ENCODE measurements around the gene SDR39U1. TPM values are rescaled to one million over a fixed set of nuclear protein-coding genes. Genes with fewer than 3 reads are reported as not detected.

Gene SDR39U1
- polyA plus RNA-seq, 1 experiment = 43.4 TPM

DNA sequence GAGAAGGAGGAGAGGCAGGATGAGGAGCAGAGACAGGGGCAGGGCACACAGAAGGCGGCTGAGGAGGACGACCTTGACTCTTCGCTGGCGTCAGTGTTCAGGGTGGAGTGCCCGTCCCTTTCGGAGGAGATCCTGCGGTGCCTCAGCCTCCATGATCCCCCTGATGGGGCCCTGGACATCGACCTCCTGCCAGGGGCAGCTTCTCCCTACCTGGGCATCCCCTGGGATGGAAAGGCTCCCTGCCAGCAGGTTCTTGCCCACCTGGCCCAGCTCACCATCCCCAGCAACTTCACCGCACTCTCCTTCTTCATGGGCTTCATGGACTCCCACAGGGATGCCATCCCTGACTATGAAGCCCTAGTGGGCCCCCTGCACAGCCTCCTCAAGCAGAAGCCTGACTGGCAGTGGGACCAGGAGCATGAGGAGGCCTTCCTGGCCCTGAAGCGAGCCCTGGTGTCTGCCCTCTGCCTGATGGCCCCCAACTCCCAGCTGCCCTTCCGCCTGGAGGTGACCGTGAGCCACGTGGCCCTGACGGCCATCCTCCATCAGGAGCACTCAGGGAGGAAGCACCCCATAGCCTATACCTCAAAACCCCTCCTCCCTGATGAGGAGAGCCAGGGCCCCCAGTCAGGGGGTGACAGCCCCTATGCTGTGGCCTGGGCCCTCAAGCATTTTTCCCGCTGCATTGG lies 27.7 kb downstream of the SDR39U1 start:
- peaks cover 3% of the 10 kb centered on the region; the same call in 1 of the 2 replicates for H3K36me3 ChIP-seq (ENCODE audit: control insufficient read depth, insufficient read depth, low read length)
- H3K4me3 ChIP-seq (ENCODE audit: low read depth, low read length) = no peak overlapping the region
- no peak for DNase-seq (ENCODE audit: low read depth)
- TF ChIP-seq, protein P1, sequence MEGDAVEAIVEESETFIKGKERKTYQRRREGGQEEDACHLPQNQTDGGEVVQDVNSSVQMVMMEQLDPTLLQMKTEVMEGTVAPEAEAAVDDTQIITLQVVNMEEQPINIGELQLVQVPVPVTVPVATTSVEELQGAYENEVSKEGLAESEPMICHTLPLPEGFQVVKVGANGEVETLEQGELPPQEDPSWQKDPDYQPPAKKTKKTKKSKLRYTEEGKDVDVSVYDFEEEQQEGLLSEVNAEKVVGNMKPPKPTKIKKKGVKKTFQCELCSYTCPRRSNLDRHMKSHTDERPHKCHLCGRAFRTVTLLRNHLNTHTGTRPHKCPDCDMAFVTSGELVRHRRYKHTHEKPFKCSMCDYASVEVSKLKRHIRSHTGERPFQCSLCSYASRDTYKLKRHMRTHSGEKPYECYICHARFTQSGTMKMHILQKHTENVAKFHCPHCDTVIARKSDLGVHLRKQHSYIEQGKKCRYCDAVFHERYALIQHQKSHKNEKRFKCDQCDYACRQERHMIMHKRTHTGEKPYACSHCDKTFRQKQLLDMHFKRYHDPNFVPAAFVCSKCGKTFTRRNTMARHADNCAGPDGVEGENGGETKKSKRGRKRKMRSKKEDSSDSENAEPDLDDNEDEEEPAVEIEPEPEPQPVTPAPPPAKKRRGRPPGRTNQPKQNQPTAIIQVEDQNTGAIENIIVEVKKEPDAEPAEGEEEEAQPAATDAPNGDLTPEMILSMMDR (IDR thresholded peaks at IDR 0.05; ENCODE audit: insufficient read depth, low read depth, low read length) = no peak
- CTCF ChIA-PET = interaction anchor here (1.6 to 9.7 kb wide), 3 partner anchors 11 to 84 kb away, joined by 8 to 107 read pairs (median 9); partner anchors contain the start of gene ADCY4
- peaks cover 2% of the 10 kb centered on the region; the same call in 1 of the 2 replicates for H3K27me3 ChIP-seq (ENCODE audit: control insufficient read depth, insufficient read depth, low read length)
- POLR2A ChIA-PET = no interaction called here

DNA sequence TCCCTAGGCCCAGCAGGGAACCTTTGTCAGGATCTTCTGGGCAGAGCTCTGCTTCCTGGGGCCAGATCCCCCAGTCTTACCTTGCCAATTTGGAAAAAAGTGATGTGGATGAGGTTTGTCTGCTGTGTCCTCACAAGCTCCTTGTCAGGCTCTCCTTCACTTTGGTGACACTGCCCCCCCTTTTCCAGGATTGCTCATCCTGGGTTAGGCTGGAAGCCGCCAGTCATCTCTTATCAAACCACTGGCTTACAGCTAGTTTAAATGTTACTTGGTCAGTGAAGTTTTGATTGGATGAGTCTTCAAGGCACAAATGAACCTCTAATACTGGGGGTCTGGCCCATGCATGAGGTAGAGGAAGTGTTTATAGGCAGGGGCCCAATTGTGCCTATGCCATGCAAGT lies 28.5 kb downstream of the SDR39U1 start:
- POLR2A ChIA-PET = no interaction called here
- Histone ChIP-seq H3K36me3 (ENCODE audit: control insufficient read depth, insufficient read depth, low read length) (peaks cover 3% of the 10 kb centered on the region; the same call in 1 of the 2 replicates), H3K4me3 (ENCODE audit: low read depth, low read length) (no peak overlapping the region), H3K27me3 (ENCODE audit: control insufficient read depth, insufficient read depth, low read length) (peaks cover 2% of the 10 kb centered on the region; the same call in 1 of the 2 replicates)
- no peak for DNase-seq (ENCODE audit: low read depth)
- TF ChIP-seq, protein P1 (IDR thresholded peaks at IDR 0.05; ENCODE audit: insufficient read depth, low read depth, low read length) = no peak
- CTCF ChIA-PET = interaction anchor here (0.7 to 9.7 kb wide), 6 partner anchors 9 to 253 kb away, joined by 3 to 107 read pairs (median 4); partner anchors contain the start of gene ADCY4

DNA sequence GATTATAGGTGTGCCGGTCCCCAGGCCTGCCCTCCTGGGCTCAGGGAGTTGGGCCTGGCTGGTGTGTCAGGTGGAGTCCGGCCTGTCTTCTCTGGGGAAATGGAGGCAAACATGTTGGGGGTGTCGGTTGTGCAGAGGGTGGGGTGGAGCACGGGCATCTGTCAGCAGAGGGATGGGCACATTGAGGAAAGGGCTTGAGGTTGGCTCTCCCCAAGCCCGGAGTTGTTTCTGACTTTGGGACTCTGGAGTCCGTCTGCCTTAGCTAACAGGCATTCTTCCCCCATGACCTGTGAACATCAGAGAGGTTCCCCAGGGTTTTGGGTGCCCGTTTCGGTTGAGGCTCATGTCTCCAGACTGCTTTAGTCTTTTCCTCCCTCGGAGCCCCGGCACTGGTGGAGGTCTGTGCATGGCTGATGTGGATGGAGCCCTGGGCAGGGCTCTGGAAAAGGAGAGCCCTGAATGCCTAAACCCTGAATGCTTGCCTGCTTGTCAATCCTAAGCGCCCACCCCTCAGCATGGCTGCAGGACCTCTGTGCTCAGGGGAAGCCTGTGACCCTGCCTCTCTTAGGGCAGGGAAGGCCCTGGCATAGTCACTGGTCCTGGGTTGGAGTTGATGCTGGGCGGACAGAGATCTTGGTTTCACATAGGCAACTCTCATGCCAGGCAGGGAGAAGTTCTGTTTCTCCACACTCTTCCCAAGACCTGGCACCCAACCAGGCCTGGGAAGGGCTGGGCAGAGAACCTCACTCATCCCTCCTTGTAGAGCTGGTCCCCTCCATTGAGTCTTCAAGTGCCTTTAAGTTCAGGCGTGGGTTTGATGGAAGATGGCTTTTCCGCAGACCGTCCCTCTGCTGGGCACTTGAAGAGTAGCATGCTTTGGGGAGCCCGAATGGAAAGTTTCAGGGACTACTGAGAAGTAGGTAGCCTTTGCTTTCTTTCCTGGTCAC lies 30.9 kb downstream of the SDR39U1 start:
- CTCF ChIA-PET = interaction anchor here (0.7 to 9.7 kb wide), 16 partner anchors 10 to 93 kb away, joined by 3 to 107 read pairs (median 4); partner anchors contain the start of genes ADCY4 and RIPK3
- DNase-seq (ENCODE audit: low read depth) = no peak
- Histone ChIP-seq H3K36me3 (ENCODE audit: control insufficient read depth, insufficient read depth, low read length) (peaks cover 3% of the 10 kb centered on the region), H3K27me3 (ENCODE audit: control insufficient read depth, insufficient read depth, low read length) (no peaks in the 10 kb centered on the region), H3K4me3 (ENCODE audit: low read depth, low read length) (no peak overlapping the region)
- POLR2A ChIA-PET = no interaction called here
- TF ChIP-seq, protein P1 (IDR thresholded peaks at IDR 0.05; ENCODE audit: insufficient read depth, low read depth, low read length) = peak; percentile 80

DNA sequence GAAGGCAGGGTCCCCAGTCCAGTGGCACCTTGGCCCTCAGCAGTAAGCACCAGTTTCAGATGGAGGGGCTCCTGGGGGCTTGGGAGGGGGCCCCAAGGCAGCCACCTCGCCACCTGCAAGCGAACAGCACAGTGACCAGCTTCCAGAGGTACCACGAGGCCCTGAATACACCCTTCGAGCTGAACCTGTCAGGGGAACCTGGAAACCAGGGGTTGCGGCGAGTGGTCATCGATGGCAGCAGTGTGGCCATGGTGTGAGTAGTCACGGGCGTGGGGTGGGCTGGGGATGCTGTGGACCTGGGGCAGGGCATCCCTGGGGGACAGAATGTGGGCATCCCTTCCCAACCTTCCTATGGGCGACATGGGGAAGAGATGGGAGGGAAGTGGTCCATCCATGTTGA lies 32.6 kb downstream of the SDR39U1 start:
- Histone ChIP-seq H3K27me3 (ENCODE audit: control insufficient read depth, insufficient read depth, low read length) (no peaks in the 10 kb centered on the region), H3K36me3 (ENCODE audit: control insufficient read depth, insufficient read depth, low read length) (peaks cover 2% of the 10 kb centered on the region; the same call in 1 of the 2 replicates), H3K4me3 (ENCODE audit: low read depth, low read length) (no peak overlapping the region)
- ChIA-PET POLR2A (no interaction called here), CTCF (interaction anchor here (1.0 to 9.7 kb wide), 5 partner anchors 22 to 79 kb away, joined by 3 to 107 read pairs (median 6); partner anchors contain the start of gene ADCY4)
- no peak for DNase-seq (ENCODE audit: low read depth)
- TF ChIP-seq, protein P1 (IDR thresholded peaks at IDR 0.05; ENCODE audit: insufficient read depth, low read depth, low read length) = no peak

Measured in BJ (cell line).